HEK293 (cell line): ENCODE measurements around the gene NCKAP5.

Source experiments
- KLF10 ChIP-seq: fragments of 450-650 bp; IDR thresholded peaks from 2 replicates; pipeline ENCODE4 v1.5.1; 2018; ENCODE audit warnings: missing biosample characterization, mild to moderate bottlenecking, missing genetic modification characterization
- MEIS1 ChIP-seq: sonication (generic); formaldehyde crosslinking; IDR thresholded peaks from 2 replicates; pipeline ENCODE4 v1.8.1; 2022; ENCODE audit warnings: missing genetic modification reagents, mild to moderate bottlenecking, borderline replicate concordance
- REST ChIP-seq: fragments of 450-650 bp; formaldehyde crosslinking; IDR thresholded peaks from 2 replicates; pipeline ENCODE4 v1.5.1; 2016; ENCODE audit warnings: missing biosample characterization, missing genetic modification characterization
- SP2 ChIP-seq: fragments of 450-650 bp; formaldehyde crosslinking; IDR thresholded peaks from 2 replicates; pipeline ENCODE4 v1.5.1; 2016; ENCODE audit warnings: missing biosample characterization, missing genetic modification characterization
- ZBTB49 ChIP-seq: fragments of 450-650 bp; formaldehyde crosslinking; IDR thresholded peaks from 2 replicates; pipeline ENCODE4 v1.5.1; 2016; ENCODE audit warnings: missing biosample characterization, missing genetic modification characterization, low read depth
- ZNF10 ChIP-seq: fragments of 450-650 bp; formaldehyde crosslinking; IDR thresholded peaks from 2 replicates; pipeline ENCODE4 v1.5.1; 2017; ENCODE audit warnings: missing biosample characterization, missing genetic modification characterization
- ZNF133 ChIP-seq: fragments of 450-650 bp; formaldehyde crosslinking; IDR thresholded peaks from 2 replicates; pipeline ENCODE4 v1.5.1; 2016; ENCODE audit warnings: missing biosample characterization, missing genetic modification characterization
- ZNF169 ChIP-seq: fragments of 450-650 bp; formaldehyde crosslinking; IDR thresholded peaks from 2 replicates; pipeline ENCODE4 v1.5.1; 2016; ENCODE audit warnings: missing biosample characterization, missing genetic modification characterization
- ZNF24 ChIP-seq: fragments of 450-650 bp; formaldehyde crosslinking; IDR thresholded peaks from 2 replicates; pipeline ENCODE4 v1.5.1; 2016; ENCODE audit warnings: missing biosample characterization, missing genetic modification characterization
- ZNF248 ChIP-seq: fragments of 450-650 bp; formaldehyde crosslinking; IDR thresholded peaks from 2 replicates; pipeline ENCODE4 v1.5.1; 2017; ENCODE audit warnings: missing biosample characterization, missing genetic modification characterization
- ZNF660 ChIP-seq: fragments of 450-650 bp; IDR thresholded peaks from 2 replicates; pipeline ENCODE4 v1.5.1; 2018; ENCODE audit warnings: missing biosample characterization, mild to moderate bottlenecking, missing genetic modification characterization
- TF ChIP-seq, protein P1 (sequence below): fragments of 450-650 bp; formaldehyde crosslinking; IDR thresholded peaks from 2 replicates; pipeline ENCODE4 v1.5.1; 2016; ENCODE audit warnings: missing biosample characterization, missing genetic modification characterization
- TF ChIP-seq, protein P2 (sequence below): fragments of 450-650 bp; formaldehyde crosslinking; IDR thresholded peaks from 2 replicates; pipeline ENCODE4 v1.5.1; 2016; ENCODE audit warnings: missing biosample characterization, missing genetic modification characterization
- TF ChIP-seq, protein P3 (sequence below): fragments of 450-650 bp; formaldehyde crosslinking; IDR thresholded peaks from 2 replicates; pipeline ENCODE4 v1.5.1; 2016; ENCODE audit warnings: missing biosample characterization, missing genetic modification characterization

GRCh38 chr2:133433455-133434451 is 134.5 kb downstream of the NCKAP5 start:
- TF ChIP-seq ZNF10 (tag by site-specific recombination) (no peak), ZBTB49 (tag by site-specific recombination) (no peak), ZNF660 (tag by site-specific recombination) (no peak), REST (tag by site-specific recombination) (no peak), MEIS1 (no peak), ZNF133 (tag by site-specific recombination) (no peak), ZNF24 (no peak), SP2 (tag by site-specific recombination) (no peak), ZNF248 (no peak), KLF10 (tag by site-specific recombination) (no peak), ZNF169 (tag by site-specific recombination) (no peak)
- TF ChIP-seq, protein P1, sequence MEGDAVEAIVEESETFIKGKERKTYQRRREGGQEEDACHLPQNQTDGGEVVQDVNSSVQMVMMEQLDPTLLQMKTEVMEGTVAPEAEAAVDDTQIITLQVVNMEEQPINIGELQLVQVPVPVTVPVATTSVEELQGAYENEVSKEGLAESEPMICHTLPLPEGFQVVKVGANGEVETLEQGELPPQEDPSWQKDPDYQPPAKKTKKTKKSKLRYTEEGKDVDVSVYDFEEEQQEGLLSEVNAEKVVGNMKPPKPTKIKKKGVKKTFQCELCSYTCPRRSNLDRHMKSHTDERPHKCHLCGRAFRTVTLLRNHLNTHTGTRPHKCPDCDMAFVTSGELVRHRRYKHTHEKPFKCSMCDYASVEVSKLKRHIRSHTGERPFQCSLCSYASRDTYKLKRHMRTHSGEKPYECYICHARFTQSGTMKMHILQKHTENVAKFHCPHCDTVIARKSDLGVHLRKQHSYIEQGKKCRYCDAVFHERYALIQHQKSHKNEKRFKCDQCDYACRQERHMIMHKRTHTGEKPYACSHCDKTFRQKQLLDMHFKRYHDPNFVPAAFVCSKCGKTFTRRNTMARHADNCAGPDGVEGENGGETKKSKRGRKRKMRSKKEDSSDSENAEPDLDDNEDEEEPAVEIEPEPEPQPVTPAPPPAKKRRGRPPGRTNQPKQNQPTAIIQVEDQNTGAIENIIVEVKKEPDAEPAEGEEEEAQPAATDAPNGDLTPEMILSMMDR: no peak
- TF ChIP-seq, protein P2, sequence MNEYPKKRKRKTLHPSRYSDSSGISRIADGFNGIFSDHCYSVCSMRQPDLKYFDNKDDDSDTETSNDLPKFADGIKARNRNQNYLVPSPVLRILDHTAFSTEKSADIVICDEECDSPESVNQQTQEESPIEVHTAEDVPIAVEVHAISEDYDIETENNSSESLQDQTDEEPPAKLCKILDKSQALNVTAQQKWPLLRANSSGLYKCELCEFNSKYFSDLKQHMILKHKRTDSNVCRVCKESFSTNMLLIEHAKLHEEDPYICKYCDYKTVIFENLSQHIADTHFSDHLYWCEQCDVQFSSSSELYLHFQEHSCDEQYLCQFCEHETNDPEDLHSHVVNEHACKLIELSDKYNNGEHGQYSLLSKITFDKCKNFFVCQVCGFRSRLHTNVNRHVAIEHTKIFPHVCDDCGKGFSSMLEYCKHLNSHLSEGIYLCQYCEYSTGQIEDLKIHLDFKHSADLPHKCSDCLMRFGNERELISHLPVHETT (tag by site-specific recombination): no peak
- TF ChIP-seq, protein P3, sequence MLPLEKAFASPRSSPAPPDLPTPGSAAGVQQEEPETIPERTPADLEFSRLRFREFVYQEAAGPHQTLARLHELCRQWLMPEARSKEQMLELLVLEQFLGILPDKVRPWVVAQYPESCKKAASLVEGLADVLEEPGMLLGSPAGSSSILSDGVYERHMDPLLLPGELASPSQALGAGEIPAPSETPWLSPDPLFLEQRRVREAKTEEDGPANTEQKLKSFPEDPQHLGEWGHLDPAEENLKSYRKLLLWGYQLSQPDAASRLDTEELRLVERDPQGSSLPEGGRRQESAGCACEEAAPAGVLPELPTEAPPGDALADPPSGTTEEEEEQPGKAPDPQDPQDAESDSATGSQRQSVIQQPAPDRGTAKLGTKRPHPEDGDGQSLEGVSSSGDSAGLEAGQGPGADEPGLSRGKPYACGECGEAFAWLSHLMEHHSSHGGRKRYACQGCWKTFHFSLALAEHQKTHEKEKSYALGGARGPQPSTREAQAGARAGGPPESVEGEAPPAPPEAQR (tag by site-specific recombination): no peak
